GM18498 (cell line): ENCODE measurements around the gene TMEM126B.

Source experiments
- ATAC-seq: cut with Tn5 transposase; IDR thresholded peaks from one replicate; pipeline ENCODE4 v1.9.1; 2021; ENCODE audit warnings: mild to moderate bottlenecking, moderate library complexity; ENCODE audit not compliant: unreplicated experiment

The TMEM126B gene

DNA sequence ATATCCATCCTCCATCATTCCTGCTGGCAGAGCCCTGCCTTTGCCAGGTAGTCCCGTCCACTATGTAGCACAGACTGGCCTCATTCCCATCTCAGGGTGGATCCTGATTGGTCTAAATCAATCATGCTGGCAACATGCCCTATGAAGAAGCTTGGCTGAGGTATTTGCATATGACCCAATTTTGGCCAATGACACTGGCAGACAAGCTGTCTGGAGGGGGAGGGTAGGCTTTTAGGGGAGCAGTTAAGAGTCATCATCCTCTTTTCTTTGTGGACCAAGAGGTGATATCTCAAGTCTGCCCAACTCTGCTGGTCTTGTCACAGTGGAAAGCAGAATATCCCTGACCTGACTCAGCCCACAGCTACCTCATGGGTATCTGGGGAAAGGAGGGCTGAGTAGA, 52.5 kb downstream of the TMEM126B start:
- no peak for ATAC-seq

- ATAC-seq: peak; percentile 84
Measured at GRCh38 chr11:85682330-85683305, 54.2 kb downstream of the TMEM126B start.

GRCh38 chr11:85685125-85685819, 56.9 kb downstream of the TMEM126B start:
- no peak for ATAC-seq

GRCh38 chr11:85685820-85686459, 57.5 kb downstream of the TMEM126B start, which contains the start of gene CCDC89:
TSS of gene CCDC89 (minus strand) at chr11:85686195. CDS start at chr11:85686130, 65 bp downstream.
- ATAC-seq: no peak
